SK-N-SH (cell line): ENCODE results near the gene ACSL3. TPM values are rescaled to one million over a fixed set of nuclear protein-coding genes. Genes with fewer than 3 reads are reported as not detected.

Experiments
- CTCF ChIA-PET: fragments of 300-600, 350-600 bp; formaldehyde crosslinking; extraction: SDS; loops from one replicate; lab custom pipeline; 2021; lab: Yijun Ruan, JAX
- POLR2A ChIA-PET: fragments of 350-600 bp; sonication (Branson Sonifier 250); formaldehyde crosslinking; extraction: SDS; loops from one replicate; lab custom pipeline; 2020; ENCODE audit warnings: antibody characterized with exemption, inconsistent platforms; lab: Yijun Ruan, JAX
- DNase-seq: peaks from one replicate; pipeline ENCODE4 v3.0.0; 2012
- H2AFZ ChIP-seq: fragments of 200-600 bp; sonication (generic); 2 replicates; pipeline ENCODE4 v1.8.1; 2016; ENCODE audit warnings: antibody characterized with exemption, mild to moderate bottlenecking, low read depth
- H3F3A ChIP-seq: fragments of 200-600 bp; sonication (generic); replicated peaks from 2 replicates; pipeline ENCODE3; 2016; ENCODE audit warnings: antibody characterized with exemption, mild to moderate bottlenecking; ENCODE audit not compliant: insufficient read depth
- H3K27ac ChIP-seq, 2 experiments: fragments of 200-500 bp in 1 of 2; fragments of 200-600 bp in 1 of 2; sonication (Bioruptor generic) in 1 of 2; sonication (generic), shearing (Covaris generic) in 1 of 2; 2 replicates each; pipeline versions ENCODE4 v1.5.1 to v1.6.1; 2014 to 2016; ENCODE audit warnings: low read depth in 2 of 2, inconsistent platforms in 1 of 2, low read length in 1 of 2, mild to moderate bottlenecking in 1 of 2, mixed read lengths in 1 of 2
- H3K27me3 ChIP-seq: fragments of 200-600 bp; sonication (generic), shearing (Covaris generic); 2 replicates; pipeline ENCODE4 v1.6.1; 2016; ENCODE audit warnings: mixed run types; ENCODE audit not compliant: insufficient read depth
- H3K36me3 ChIP-seq, 2 experiments: fragments of 200-500 bp in 1 of 2; fragments of 200-600 bp in 1 of 2; sonication (Bioruptor generic) in 1 of 2; sonication (generic) in 1 of 2; replicated peaks in 1 of 2; 2 replicates each; pipeline versions ENCODE3 to v1.5.1; 2014 to 2016; ENCODE audit warnings: low read length in 1 of 2, mild to moderate bottlenecking in 1 of 2; ENCODE audit not compliant: insufficient read depth in 2 of 2, control insufficient read depth in 1 of 2
- H3K4me1 ChIP-seq, 2 experiments: fragments of 200-500 bp in 1 of 2; fragments of 200-600 bp in 1 of 2; sonication (Bioruptor generic) in 1 of 2; sonication (generic), shearing (Covaris generic) in 1 of 2; 2 replicates each; pipeline versions ENCODE4 v1.5.1 to v1.6.1; 2014 to 2016; ENCODE audit warnings: low read depth in 1 of 2, low read length in 1 of 2, mixed run types in 1 of 2; ENCODE audit not compliant: insufficient read depth in 2 of 2, control insufficient read depth in 1 of 2
- H3K4me2 ChIP-seq: fragments of 200-600 bp; sonication (generic), shearing (Covaris generic); 2 replicates; pipeline ENCODE4 v1.6.1; 2017; ENCODE audit warnings: mixed run types
- H3K4me3 ChIP-seq, 2 experiments: fragments of 200-500 bp in 1 of 2; fragments of 200-600 bp in 1 of 2; sonication (Bioruptor generic) in 1 of 2; sonication (generic), shearing (Covaris generic) in 1 of 2; 2 replicates each; pipeline versions ENCODE4 v1.5.1 to v1.8.1; 2014 to 2016; ENCODE audit warnings: low read depth in 2 of 2, inconsistent platforms in 1 of 2, low read length in 1 of 2, mild to moderate bottlenecking in 1 of 2, mixed read lengths in 1 of 2, moderate library complexity in 1 of 2
- H3K79me2 ChIP-seq: fragments of 200-600 bp; sonication (generic); 2 replicates; pipeline ENCODE4 v1.8.1; 2017; ENCODE audit warnings: mild to moderate bottlenecking; ENCODE audit not compliant: insufficient read depth
- H3K9ac ChIP-seq: fragments of 200-600 bp; sonication (generic); 2 replicates; pipeline ENCODE4 v1.6.1; 2017; ENCODE audit warnings: mixed run types
- H3K9me2 ChIP-seq: fragments of 200-600 bp; sonication (generic); 2 replicates; pipeline ENCODE4 v1.6.1; 2017; ENCODE audit warnings: mixed run types
- H3K9me3 ChIP-seq: fragments of 200-600 bp; sonication (generic); 2 replicates; pipeline ENCODE4 v1.6.1; 2017; ENCODE audit warnings: mixed run types, mild to moderate bottlenecking, moderate library complexity
- H4K20me1 ChIP-seq: fragments of 200-600 bp; sonication (generic); 2 replicates; pipeline ENCODE4 v1.6.1; 2017; ENCODE audit warnings: mild to moderate bottlenecking, mixed run types; ENCODE audit not compliant: insufficient read depth
- CHD2 ChIP-seq: fragments of 150-350 bp; IDR thresholded peaks from 2 replicates; pipeline ENCODE4 v1.6.1; 2018; ENCODE audit warnings: low read length; ENCODE audit not compliant: partially characterized antibody
- CTCF ChIP-seq: fragments of 200-600 bp; sonication (generic); IDR thresholded peaks from 2 replicates; pipeline ENCODE4 v1.6.1; 2017; ENCODE audit warnings: antibody characterized with exemption, mild to moderate bottlenecking, moderate library complexity
- ELF1 ChIP-seq: IDR thresholded peaks from 2 replicates; pipeline ENCODE4 v1.4.0; 2012
- FOXJ3 ChIP-seq: sonication (generic); formaldehyde crosslinking; IDR thresholded peaks from 2 replicates; pipeline ENCODE4 v1.5.1; 2020; ENCODE audit warnings: mild to moderate bottlenecking, missing genetic modification reagents
- FOXM1 ChIP-seq: IDR thresholded peaks from 2 replicates; pipeline ENCODE4 v1.4.0; 2012; ENCODE audit warnings: low read depth, mild to moderate bottlenecking
- GABPA ChIP-seq: IDR thresholded peaks from 2 replicates; pipeline ENCODE4 v1.4.0; 2012; ENCODE audit warnings: low read depth, mild to moderate bottlenecking
- GATA2 ChIP-seq: sonication (generic); formaldehyde crosslinking; IDR thresholded peaks from 2 replicates; pipeline ENCODE4 v1.5.0; 2020; ENCODE audit warnings: mild to moderate bottlenecking, missing genetic modification reagents
- IRF3 ChIP-seq: fragments of 150-350 bp; IDR thresholded peaks from 2 replicates; pipeline ENCODE4 v1.6.1; 2016; ENCODE audit warnings: mild to moderate bottlenecking, low read depth, low read length
- MAX ChIP-seq: IDR thresholded peaks from 2 replicates; pipeline ENCODE4 v1.4.0; 2012; ENCODE audit warnings: low read depth
- MXI1 ChIP-seq: IDR thresholded peaks from 2 replicates; pipeline ENCODE4 v1.6.1; 2012; ENCODE audit warnings: mild to moderate bottlenecking, low read depth, low read length, improper control_type of control experiment
- NFIC ChIP-seq: IDR thresholded peaks from 2 replicates; pipeline ENCODE4 v1.4.0; 2012; ENCODE audit warnings: borderline replicate concordance
- NRF1 ChIP-seq: IDR thresholded peaks from 2 replicates; pipeline ENCODE4 v1.6.1; 2012; ENCODE audit warnings: low read depth, mild to moderate bottlenecking, low read length
- PBX3 ChIP-seq: IDR thresholded peaks from 2 replicates; pipeline ENCODE4; 2012
- POLR2AphosphoS5 ChIP-seq: IDR thresholded peaks from 2 replicates; pipeline ENCODE4 v1.6.1; 2012; ENCODE audit warnings: low read depth, low read length
- RAD21 ChIP-seq: IDR thresholded peaks from 2 replicates; pipeline ENCODE4 v1.6.1; 2012; ENCODE audit warnings: mild to moderate bottlenecking, low read length
- REST ChIP-seq: IDR thresholded peaks from 2 replicates; pipeline ENCODE4 v1.6.1; 2012; ENCODE audit warnings: mild to moderate bottlenecking, low read depth, low read length, moderate library complexity
- SIN3A ChIP-seq: IDR thresholded peaks from 2 replicates; pipeline ENCODE4 v1.6.1; 2012; ENCODE audit warnings: low read depth, mild to moderate bottlenecking, low read length, moderate library complexity, borderline replicate concordance
- TAF1 ChIP-seq: IDR thresholded peaks from 2 replicates; pipeline ENCODE4 v1.6.1; 2012; ENCODE audit warnings: low read depth, mild to moderate bottlenecking, low read length, moderate library complexity, borderline replicate concordance
- TCF12 ChIP-seq: IDR thresholded peaks from 2 replicates; pipeline ENCODE4 v1.4.0; 2012
- TEAD4 ChIP-seq: IDR thresholded peaks from 2 replicates; pipeline ENCODE4 v1.4.0; 2012; ENCODE audit warnings: mild to moderate bottlenecking, borderline replicate concordance; ENCODE audit not compliant: insufficient read depth
- USF1 ChIP-seq: IDR thresholded peaks from 2 replicates; pipeline ENCODE4 v1.4.0; 2012; ENCODE audit warnings: low read depth, borderline replicate concordance
- YY1 ChIP-seq: IDR thresholded peaks from 2 replicates; pipeline ENCODE4 v1.4.0; 2012; ENCODE audit warnings: low read depth, mild to moderate bottlenecking
- WGBS: methylation state at CpG from one replicate; pipeline ENCODE4 v1.1.6; 2017; ENCODE audit warnings: low lambda C conversion rate; 5-methylcytosine and 5-hydroxymethylcytosine counted together
- polyA plus RNA-seq, 3 experiments: library from polyadenylated mRNA; depleted of rRNA; stranded (reverse); fragments of >200 nt; gene quantifications; 2 replicates each; pipeline ENCODE4 v1.2.3, GENCODE V29; 2012

The ACSL3 gene
- polyA plus RNA-seq, 1 of the 3 experiments (the other 2 are of a cell fraction), result 15.7 TPM

GRCh38 chr2:222982010-222982908, 121.4 kb downstream of the ACSL3 start:
- ChIA-PET POLR2A (interaction anchor here (1.5 kb wide), 1 partner anchor 11 kb away, joined by 9 read pairs; no protein-coding TSS in a partner anchor), CTCF (interaction anchor here (0.7 to 4.6 kb wide), 16 partner anchors 10 to 815 kb away, joined by 3 to 39 read pairs (median 4); partner anchors contain the start of gene SCG2)
- Histone ChIP-seq H4K20me1 (no peaks in the 10 kb centered on the region), H3K36me3 (no peaks in the 10 kb centered on the region), H3K9ac (no peak overlapping the region), H3K79me2 (no peaks in the 10 kb centered on the region), H3K27me3 (no peaks in the 10 kb centered on the region), H3K4me3 (no peak overlapping the region), H3K4me2 (no peak overlapping the region), H3K9me3 (no peaks in the 10 kb centered on the region), H3K9me2 (no peaks in the 10 kb centered on the region), H2AFZ (no peak overlapping the region; the same call in 1 of the 2 replicates), H3K4me1 (peaks cover 7 to 8% of the 10 kb centered on the region in 2 experiments; a peak in 2 of 4 replicates), H3K27ac (peak overlapping the region; percentile 42 to 48; a peak in 2 of 4 replicates), H3F3A (no peaks in the 10 kb centered on the region)
- peak; percentile 31 for DNase-seq
- WGBS, result 87% methylated on average over 8 of the region's 8 CpGs
- TF ChIP-seq FOXJ3 (CRISPR knock-in tag), result no peak
- no peak for TF ChIP-seq SIN3A
- peak; percentile 50; the same call in 1 of the 2 replicates for TF ChIP-seq MAX
- TF ChIP-seq FOXM1, result no peak
- TF ChIP-seq POLR2AphosphoS5, result no peak
- peak; percentile 20; the same call in 1 of the 2 replicates for TF ChIP-seq TCF12
- no peak for TF ChIP-seq NRF1
- TF ChIP-seq REST, result no peak
- no peak for TF ChIP-seq GABPA
- peak; percentile 88 for TF ChIP-seq RAD21
- no peak for TF ChIP-seq GATA2 (CRISPR knock-in tag)
- no peak for TF ChIP-seq PBX3
- no peak for TF ChIP-seq CHD2
- TF ChIP-seq YY1, result no peak
- TF ChIP-seq NFIC, result no peak
- TF ChIP-seq TEAD4, result no peak
- TF ChIP-seq TAF1, result no peak
- no peak for TF ChIP-seq IRF3
- no peak for TF ChIP-seq MXI1
- TF ChIP-seq USF1, result peak; percentile 55; the same call in 1 of the 2 replicates
- TF ChIP-seq CTCF, result peak; percentile 60
- no peak for TF ChIP-seq ELF1
